ENCODE data around the gene SNAP47.

The SNAP47 gene

GRCh38 chr1:227734856-227735538 lies at the start of gene SNAP47, which contains the start of gene JMJD4:
Gene SNAP47, plus strand, starts transcription at chr1:227735435. Its CDS starts 12,302 bp downstream, at chr1:227747737.
Gene JMJD4, minus strand, starts transcription at chr1:227735302. Its CDS starts 29 bp downstream, at chr1:227735273.
- peak; percentile 32; the same call in 1 of the 2 replicates for TF ChIP-seq GATA2 (IDR thresholded peaks at IDR 0.05; ENCODE audit: low read depth, low read length)
- TF ChIP-seq GATA3 (IDR thresholded peaks at IDR 0.05; ENCODE audit: low read depth, low read length): no peak

- TF ChIP-seq GATA3 (IDR thresholded peaks at IDR 0.05; ENCODE audit: low read depth, low read length): no peak
- no peak for TF ChIP-seq GATA2 (IDR thresholded peaks at IDR 0.05; ENCODE audit: low read depth, low read length)
These were observed 49.4 kb upstream of the SNAP47 start for GRCh38 chr1:227685807-227686206.

- TF ChIP-seq GATA2 (IDR thresholded peaks at IDR 0.05; ENCODE audit: low read depth, low read length) (no peak), GATA3 (IDR thresholded peaks at IDR 0.05; ENCODE audit: low read depth, low read length) (no peak)
These were observed 37.8 kb upstream of the SNAP47 start for GRCh38 chr1:227697321-227697864.

- TF ChIP-seq GATA2 (IDR thresholded peaks at IDR 0.05; ENCODE audit: low read depth, low read length) (no peak), GATA3 (IDR thresholded peaks at IDR 0.05; ENCODE audit: low read depth, low read length) (no peak)
These were observed 27.4 kb upstream of the SNAP47 start for GRCh38 chr1:227707846-227708245.

GRCh38 chr1:227709451-227709850 lies 25.8 kb upstream of the SNAP47 start:
- no peak for TF ChIP-seq GATA3 (IDR thresholded peaks at IDR 0.05; ENCODE audit: low read depth, low read length)
- no peak for TF ChIP-seq GATA2 (IDR thresholded peaks at IDR 0.05; ENCODE audit: low read depth, low read length)

- no peak for TF ChIP-seq GATA2 (IDR thresholded peaks at IDR 0.05; ENCODE audit: low read depth, low read length)
- no peak for TF ChIP-seq GATA3 (IDR thresholded peaks at IDR 0.05; ENCODE audit: low read depth, low read length)
These were observed 22.6 kb upstream of the SNAP47 start for GRCh38 chr1:227712648-227713047.

- no peak for TF ChIP-seq GATA3 (IDR thresholded peaks at IDR 0.05; ENCODE audit: low read depth, low read length)
These were observed 16.3 kb upstream of the SNAP47 start for GRCh38 chr1:227718932-227719331.

- TF ChIP-seq GATA3 (IDR thresholded peaks at IDR 0.05; ENCODE audit: low read depth, low read length) (no peak), GATA2 (IDR thresholded peaks at IDR 0.05; ENCODE audit: low read depth, low read length) (no peak)
These were observed 11.8 kb upstream of the SNAP47 start for GRCh38 chr1:227723474-227723873.

GRCh38 chr1:227725046-227725445 lies 10.2 kb upstream of the SNAP47 start:
- TF ChIP-seq GATA3 (IDR thresholded peaks at IDR 0.05; ENCODE audit: low read depth, low read length): no peak
- no peak for TF ChIP-seq GATA2 (IDR thresholded peaks at IDR 0.05; ENCODE audit: low read depth, low read length)

GRCh38 chr1:227726318-227726717 lies 8.9 kb upstream of the SNAP47 start:
- TF ChIP-seq GATA2 (IDR thresholded peaks at IDR 0.05; ENCODE audit: low read depth, low read length) (no peak; the same call in 1 of the 2 replicates), GATA3 (IDR thresholded peaks at IDR 0.05; ENCODE audit: low read depth, low read length) (no peak)

- TF ChIP-seq GATA2 (IDR thresholded peaks at IDR 0.05; ENCODE audit: low read depth, low read length) (no peak), GATA3 (IDR thresholded peaks at IDR 0.05; ENCODE audit: low read depth, low read length) (no peak)
These were observed 8.2 kb upstream of the SNAP47 start for GRCh38 chr1:227726924-227727599.

- TF ChIP-seq GATA3 (IDR thresholded peaks at IDR 0.05; ENCODE audit: low read depth, low read length): no peak
- no peak for TF ChIP-seq GATA2 (IDR thresholded peaks at IDR 0.05; ENCODE audit: low read depth, low read length)
These were observed 7.0 kb upstream of the SNAP47 start for GRCh38 chr1:227728059-227728891.

- TF ChIP-seq GATA2 (IDR thresholded peaks at IDR 0.05; ENCODE audit: low read depth, low read length) (no peak), GATA3 (IDR thresholded peaks at IDR 0.05; ENCODE audit: low read depth, low read length) (no peak)
These were observed 6.4 kb upstream of the SNAP47 start for GRCh38 chr1:227728892-227729143.

GRCh38 chr1:227729144-227729880 lies 5.9 kb upstream of the SNAP47 start:
- TF ChIP-seq GATA2 (IDR thresholded peaks at IDR 0.05; ENCODE audit: low read depth, low read length) (no peak), GATA3 (IDR thresholded peaks at IDR 0.05; ENCODE audit: low read depth, low read length) (no peak)

Measured in SH-SY5Y (cell line).